NOMO-1 treated with DMSO at 0.1 percent for 48 hours (cell line): ENCODE measurements around the gene LSAMP.

ENCODE experiments used
- DNase-seq: peaks from one replicate; lab custom pipeline; 2025; ENCODE audit not compliant: unreplicated experiment; lab: John Stamatoyannopoulos, UW

LSAMP gene

GRCh38 chr3:116064646-116065045, 380.6 kb downstream of the LSAMP start:
- no peak for DNase-seq

- DNase-seq: no peak
These were observed 385.7 kb downstream of the LSAMP start for GRCh38 chr3:116059421-116060096.

GRCh38 chr3:116058844-116059243, 386.4 kb downstream of the LSAMP start:
- no peak for DNase-seq

- no peak for DNase-seq
These were observed 387.8 kb downstream of the LSAMP start for GRCh38 chr3:116057400-116058006.

GRCh38 chr3:116056280-116056679, 389.0 kb downstream of the LSAMP start:
- no peak for DNase-seq

GRCh38 chr3:116053017-116053416, 392.3 kb downstream of the LSAMP start:
- DNase-seq: no peak

GRCh38 chr3:116052602-116053001, 392.7 kb downstream of the LSAMP start:
- DNase-seq: no peak

GRCh38 chr3:116051586-116051985, 393.7 kb downstream of the LSAMP start:
- DNase-seq: no peak

- DNase-seq: no peak
These were observed 394.2 kb downstream of the LSAMP start for GRCh38 chr3:116051040-116051439.

- DNase-seq: no peak
These were observed 394.9 kb downstream of the LSAMP start for GRCh38 chr3:116050311-116050915.

GRCh38 chr3:116048991-116049390, 396.3 kb downstream of the LSAMP start:
- DNase-seq: no peak

- DNase-seq: no peak
These were observed 398.9 kb downstream of the LSAMP start for GRCh38 chr3:116046350-116046749.

GRCh38 chr3:116045314-116045713, 400.0 kb downstream of the LSAMP start:
- DNase-seq: no peak

GRCh38 chr3:116040152-116040551, 405.1 kb downstream of the LSAMP start:
- DNase-seq: no peak

GRCh38 chr3:116039651-116039985, 405.7 kb downstream of the LSAMP start:
- DNase-seq: no peak

GRCh38 chr3:116038968-116039650, 406.2 kb downstream of the LSAMP start:
- peak; percentile 75 for DNase-seq

- DNase-seq: peak; percentile 96
These were observed 407.1 kb downstream of the LSAMP start for GRCh38 chr3:116037954-116038911.

- DNase-seq: no peak
These were observed 409.9 kb downstream of the LSAMP start for GRCh38 chr3:116035429-116035828.

GRCh38 chr3:116034794-116035193, 410.5 kb downstream of the LSAMP start:
- no peak for DNase-seq

GRCh38 chr3:116034086-116034485, 411.2 kb downstream of the LSAMP start:
- DNase-seq: no peak

- no peak for DNase-seq
These were observed 411.8 kb downstream of the LSAMP start for GRCh38 chr3:116033516-116033915.
